HS-27A (cell line): Measurements from ENCODE around the gene UBAC2.
"Not testable (repeated sequence)": the region's sequence is repeated elsewhere in the genome, so short reads cannot be mapped to it uniquely, and the experiment has no call there.

Experiments used
- DNase-seq: peaks from one replicate; pipeline ENCODE4 v3.0.0-alpha.2; 2012; ENCODE audit warnings: low read depth, missing footprints

Gene UBAC2

DNA sequence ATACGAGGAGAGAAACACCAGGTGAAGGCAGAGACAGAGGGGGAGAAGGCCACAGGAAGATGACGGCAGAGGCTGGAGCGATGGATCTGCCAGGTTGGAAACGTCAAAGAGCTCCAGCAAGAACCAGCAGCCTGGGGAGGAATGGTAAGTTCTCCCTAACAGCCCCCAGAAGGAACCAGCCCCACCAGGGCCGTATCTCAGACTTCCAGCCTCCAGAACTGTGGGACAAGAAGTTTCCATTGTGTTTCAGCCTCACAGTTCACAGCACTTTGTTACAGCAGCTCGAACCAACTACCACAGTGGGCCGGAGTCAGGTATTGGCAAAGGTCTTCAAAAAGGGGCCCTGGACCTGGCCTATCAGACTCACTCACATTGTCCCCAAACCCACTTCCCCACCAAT lies 195.8 kb downstream of the UBAC2 start:
- DNase-seq = no peak

DNA sequence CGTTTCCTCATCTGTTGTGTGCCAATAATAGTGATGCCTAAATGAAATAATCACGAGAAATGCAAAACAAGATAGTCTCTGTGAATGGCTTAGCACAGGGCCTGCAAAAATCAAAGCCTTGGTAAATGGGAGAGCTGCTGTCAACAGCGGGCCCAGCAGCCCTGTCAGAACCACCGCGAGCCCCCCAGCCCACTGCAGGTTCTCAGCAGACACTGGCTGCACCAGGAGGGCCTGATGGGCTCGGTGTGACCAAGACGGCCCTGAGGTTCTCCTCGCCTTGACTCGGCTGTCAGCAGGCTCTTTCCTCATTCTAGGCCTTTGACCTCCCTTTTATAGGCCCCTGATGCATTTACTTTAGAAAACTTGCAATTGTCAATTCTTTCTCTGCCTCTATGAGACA lies 197.4 kb downstream of the UBAC2 start:
- no peak for DNase-seq

DNA sequence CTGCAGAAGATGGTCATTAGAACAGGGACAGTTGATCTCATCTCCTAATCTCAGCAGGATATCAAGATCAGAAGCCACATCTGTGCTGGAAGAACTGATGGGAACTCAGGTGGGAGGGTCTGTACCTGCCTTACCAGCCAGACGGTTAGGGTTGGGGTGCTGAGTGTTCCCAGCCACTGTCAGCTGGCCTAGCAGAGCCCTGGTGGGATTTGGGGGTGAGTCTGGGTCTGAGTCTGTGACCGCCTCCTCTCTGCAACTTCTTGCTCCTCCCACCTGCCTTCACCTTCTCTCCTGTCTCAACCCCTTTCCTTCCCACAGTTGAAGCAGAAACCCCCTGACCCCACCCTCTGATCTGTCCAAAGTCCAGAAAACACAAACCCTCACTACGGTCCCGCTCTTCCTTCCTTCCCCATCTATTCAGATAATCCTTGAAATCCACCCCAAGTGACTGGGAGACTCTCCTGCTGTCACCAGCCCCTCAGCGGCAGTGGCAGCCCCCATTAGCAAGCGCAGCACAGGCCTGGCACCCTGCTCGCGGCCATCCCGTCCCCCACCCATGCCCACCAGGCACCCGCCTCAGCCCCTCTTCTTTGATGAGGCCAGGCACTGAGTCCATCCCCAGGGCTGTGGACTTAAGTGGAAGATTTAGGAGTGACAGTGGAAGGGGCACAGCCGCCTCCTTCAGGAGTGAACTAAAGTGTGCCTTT lies 198.4 kb downstream of the UBAC2 start:
- DNase-seq = no peak

DNA sequence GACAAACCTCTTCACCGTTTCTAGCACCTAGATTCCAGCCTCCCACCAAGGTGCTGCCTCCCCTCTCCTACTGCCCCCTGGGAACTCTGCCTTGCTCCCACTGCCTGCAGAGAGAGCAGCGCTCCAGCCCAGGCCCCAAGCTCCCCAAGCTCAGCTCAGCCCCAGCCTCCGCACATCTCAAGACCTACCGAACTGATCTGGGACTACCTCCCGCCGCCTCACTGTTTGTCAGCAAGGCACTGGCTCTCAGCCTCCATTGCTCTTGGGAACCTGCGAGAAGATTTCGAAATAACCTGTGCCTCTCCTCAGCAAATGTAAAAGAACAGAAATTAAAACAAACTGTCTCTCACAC lies 198.9 kb downstream of the UBAC2 start:
- DNase-seq = no peak

DNA sequence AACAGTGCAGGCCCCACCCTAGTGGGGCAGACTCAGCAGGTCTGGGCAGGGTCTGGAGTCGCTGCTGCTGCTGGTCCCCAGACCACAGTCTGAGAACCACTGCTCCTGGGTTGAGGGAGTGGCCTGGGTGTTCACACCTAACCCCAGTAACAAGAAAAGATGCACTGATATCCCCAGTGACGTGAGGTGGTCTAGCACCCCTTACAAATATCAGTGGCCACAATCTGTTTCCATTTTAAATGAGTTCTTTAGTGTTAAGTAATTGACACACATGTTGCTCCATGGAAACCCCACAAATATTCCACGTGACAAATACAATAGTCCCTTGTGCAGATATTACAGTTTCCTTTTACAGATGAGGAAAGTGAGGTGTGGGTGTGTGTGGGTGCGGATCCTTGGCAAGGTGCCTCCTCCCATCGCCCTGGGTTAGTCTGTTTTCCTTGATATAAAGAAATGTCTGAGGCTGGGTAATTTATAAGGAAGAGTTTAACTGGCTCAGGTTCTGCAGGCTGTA lies 202.9 kb downstream of the UBAC2 start:
- DNase-seq = no peak

DNA sequence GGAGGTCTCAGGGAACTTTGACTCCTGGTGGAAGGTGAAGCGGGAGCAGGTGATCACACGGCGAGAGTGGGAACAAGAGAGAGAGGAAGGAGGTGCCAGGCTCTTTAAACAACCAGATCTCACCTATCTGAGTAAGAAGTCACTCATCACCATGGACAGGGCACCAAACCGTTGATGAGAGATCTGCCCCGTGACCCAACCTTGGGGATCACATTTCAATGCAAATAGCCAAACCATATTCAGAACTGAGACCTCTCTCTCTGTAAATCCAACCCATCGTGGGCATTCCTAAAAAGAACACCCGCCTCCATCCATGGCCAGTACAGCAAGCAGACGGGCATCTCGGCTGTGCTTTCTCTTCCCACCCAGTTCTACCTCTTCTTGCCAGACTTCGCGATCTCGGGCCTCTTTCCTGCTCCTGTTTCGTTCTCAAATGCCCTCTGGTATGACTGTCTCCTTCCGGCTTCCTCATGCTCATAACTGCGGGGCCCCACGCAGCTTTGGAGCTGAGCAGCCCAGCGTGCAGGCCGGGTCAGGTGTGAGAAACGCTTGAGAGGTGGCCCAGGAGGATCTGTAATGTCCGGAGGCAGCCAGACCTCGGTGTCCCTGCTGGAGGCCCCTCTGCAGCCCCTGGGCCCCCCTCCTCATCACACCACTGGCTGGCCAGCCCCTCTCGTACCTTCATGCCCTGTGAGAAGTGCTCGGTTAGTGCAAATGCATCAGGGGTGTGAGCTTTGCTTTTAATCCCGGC lies 203.5 kb downstream of the UBAC2 start:
- no peak for DNase-seq

DNA sequence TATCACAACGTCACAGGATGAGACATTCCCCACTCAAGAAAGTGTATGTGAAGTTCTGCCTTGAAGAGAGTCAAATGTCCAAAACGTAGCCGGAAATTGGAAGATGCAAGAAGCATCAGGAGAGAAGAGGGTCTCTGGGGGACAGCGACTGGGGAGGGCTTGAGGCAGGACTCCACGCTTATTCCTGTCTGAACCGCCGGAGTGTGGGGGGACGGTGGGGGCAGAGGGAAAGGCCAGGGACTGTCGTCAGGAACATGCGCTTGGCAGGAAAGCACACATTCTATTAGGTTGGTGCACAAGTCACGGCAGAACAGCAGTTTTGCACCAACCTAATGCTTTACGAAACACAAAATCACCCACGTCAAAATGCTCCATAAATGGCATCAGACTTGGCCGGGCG lies 205.3 kb downstream of the UBAC2 start:
- no peak for DNase-seq

DNA sequence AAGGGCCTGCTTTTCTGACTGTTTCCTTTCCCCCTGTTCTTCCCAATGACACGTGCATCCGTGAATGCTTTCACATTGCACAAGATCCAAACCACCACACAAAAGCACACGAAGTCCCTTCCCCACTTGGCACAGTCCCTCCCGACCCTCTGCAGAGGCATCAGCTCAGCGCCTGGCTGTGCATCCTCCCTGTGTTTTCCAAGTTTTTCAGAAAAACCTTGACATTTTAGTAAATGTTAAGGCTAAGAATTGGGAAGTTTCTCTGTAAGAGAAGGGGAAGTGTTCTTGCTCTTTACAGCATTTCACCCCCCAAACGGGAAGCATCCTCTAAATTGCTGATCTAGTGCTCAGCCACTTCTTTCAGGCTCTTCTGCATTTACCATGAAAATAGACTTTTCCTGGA lies 206.1 kb downstream of the UBAC2 start:
- no peak for DNase-seq

DNA sequence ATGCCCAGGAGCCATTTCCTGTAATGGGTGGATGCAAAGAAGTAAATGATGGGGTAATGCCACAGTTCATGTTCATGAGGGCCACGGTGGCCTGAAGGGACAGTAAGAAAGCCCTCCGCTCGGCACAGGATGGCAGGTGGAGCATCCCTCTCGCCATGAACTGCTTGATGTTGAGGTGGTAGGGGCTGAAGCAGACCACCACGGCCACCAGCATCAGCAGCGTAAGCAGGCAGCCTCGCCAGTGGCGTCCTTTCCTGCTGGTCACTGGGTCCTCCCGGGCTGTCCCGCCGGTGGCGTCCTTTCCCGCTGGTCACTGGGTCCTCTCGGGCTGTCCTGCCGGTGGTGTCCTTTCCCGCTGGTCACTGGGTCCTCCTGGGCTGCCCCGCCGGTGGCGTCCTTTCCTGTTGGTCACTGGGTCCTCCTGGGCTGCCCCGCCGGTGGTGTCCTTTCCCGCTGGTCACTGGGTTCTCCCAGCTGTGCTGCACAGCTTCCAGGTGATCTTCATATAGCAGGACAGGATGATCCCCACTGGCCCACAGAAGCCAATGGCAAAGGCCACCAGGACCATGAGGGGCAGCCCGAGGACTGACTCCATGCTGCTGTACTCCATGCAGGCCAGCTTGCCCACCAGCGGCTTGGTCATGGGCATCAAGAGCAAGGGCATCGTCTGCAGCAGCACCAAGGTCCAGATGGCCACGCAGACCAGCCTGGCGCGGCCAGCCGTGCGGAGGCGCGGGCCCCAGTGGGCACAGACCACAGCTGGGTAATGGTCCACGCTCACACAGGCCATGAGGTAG lies 207.4 kb downstream of the UBAC2 start:
- DNase-seq = no peak

DNA sequence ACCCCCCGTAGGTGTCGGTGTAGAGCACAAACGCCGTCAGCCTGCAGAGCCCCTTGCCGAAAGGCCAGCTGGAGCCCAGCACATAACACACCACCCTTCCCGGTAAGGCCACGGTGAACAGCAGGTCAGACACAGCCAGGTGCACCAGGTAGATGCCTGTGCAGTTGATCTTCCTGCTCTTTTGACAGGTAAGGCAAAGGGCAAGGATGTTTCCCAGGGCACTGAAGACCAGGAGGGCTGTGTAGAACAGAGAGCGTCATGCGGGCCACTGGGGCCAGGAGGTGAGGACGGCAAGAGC lies 208.0 kb downstream of the UBAC2 start:
- no peak for DNase-seq

DNA sequence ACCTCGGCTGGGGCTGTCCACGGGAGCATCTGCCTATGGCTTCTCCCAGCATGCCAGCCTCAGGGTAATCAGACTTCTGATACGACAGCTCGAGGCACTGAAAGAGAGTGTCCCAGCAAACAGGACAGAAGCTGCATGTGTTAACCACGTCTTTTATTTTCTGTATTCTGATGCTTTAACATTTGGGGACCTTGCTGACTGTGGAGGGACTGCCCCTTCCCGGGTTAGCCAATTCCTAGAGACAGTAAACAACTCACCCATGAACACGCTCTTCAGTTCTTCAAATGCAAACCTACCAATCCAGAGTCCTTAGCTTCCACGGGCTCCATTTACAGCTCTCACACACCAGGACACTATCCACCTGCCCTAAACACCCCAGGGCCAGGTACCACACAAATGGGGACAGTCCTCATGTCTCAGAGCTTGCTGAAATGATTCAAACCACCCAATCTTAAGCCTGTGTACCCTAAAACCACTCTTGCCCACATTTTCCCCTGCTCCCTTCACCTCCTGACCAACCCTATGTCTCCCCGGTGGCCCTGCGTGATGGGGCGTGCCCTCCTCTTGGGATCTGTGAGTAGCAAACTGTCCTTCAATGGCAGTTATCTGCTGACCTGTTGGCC lies 208.9 kb downstream of the UBAC2 start:
- DNase-seq = not testable (repeated sequence)

DNA sequence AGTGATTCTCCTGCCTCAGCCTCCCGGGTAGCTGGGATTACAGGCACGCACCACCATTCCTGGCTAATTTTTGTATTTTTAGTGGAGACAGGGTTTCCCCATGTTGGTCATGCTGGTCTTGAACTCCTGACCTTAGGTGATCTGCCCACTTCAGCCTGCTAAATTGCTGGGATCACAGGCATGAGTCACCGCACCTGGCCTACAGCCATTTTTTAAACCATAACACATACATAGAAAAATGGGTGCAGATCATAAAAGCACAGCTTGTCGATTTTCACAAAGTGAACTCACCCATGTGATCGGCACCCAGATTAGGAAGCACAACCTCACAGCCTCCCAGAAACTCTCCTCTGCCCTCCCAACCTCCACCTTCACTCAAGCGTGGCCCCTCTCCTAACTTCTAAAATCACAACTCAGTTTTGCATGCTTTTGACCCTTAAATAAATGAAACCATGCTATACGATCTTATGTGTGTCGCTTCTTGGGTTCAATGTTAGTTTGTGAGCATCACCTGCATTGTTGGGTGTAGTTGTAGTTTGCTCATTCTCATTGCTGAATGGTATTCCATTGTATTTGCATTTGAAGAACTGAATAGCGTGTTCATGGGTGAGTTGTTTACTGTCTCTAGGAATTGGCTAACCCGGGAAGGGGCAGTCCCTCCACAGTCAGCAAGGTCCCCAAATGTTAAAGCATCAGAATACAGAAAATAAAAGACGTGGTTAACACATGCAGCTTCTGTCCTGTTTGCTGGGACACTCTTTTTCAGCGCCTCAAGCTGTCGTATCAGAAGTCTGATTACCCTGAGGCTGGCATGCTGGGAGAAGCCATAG lies 210.2 kb downstream of the UBAC2 start:
- not testable (repeated sequence) for DNase-seq

DNA sequence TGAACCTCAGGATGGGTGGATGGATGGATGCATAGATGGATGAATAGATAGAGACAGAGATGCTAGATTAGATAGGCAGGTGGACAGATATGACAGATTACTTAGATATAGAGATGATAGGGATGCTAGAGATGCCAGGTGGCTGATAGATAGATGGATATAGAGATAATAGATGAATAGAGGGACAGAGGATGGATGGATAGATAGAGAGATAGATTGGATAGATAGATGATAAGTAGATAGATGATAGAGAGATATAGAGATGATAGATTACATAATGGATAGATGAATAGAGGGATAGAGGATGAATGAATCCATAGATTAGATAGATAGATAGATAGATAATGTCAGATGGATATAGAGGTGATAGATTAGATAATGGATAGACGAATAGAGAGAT lies 212.2 kb downstream of the UBAC2 start:
- DNase-seq = no peak

DNA sequence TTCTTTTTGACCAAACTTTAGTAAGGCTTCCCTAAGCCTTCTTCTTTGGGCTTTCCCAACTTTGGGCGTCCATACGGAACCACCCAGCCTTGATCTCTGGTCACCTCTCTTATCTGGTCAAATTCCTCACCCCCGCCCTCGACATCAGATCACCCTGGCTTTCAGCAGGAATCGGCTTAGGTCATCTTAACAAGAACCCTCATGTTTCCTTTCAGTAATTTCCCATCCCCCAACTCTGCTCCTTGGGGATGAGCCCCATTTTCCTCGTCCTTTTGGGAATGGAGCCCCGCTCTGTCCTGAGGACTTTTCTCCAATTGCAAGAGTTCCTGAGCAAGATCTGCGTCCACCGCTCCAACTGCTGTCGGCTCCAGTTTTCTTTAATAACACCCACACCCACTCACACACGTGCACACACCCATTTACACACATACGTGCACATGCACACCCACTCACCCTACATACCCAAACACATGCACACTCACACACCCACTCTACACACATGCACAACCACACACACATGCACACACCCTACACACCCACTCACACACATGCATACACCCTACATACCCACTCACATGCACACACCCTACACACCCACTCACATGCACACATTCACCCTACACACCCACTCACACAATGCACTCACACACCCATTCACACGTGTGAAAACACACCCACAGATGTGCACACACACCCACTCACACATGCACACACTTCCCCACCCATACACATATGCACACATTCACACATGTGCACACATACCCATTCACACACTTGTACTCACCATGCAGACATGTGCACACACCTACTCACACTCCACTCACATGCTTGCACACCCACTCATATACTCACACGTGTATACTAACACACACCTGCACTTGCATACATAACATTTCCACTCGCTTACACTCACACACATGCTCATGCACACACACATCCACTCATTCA lies 213.7 kb downstream of the UBAC2 start:
- DNase-seq = no peak

DNA sequence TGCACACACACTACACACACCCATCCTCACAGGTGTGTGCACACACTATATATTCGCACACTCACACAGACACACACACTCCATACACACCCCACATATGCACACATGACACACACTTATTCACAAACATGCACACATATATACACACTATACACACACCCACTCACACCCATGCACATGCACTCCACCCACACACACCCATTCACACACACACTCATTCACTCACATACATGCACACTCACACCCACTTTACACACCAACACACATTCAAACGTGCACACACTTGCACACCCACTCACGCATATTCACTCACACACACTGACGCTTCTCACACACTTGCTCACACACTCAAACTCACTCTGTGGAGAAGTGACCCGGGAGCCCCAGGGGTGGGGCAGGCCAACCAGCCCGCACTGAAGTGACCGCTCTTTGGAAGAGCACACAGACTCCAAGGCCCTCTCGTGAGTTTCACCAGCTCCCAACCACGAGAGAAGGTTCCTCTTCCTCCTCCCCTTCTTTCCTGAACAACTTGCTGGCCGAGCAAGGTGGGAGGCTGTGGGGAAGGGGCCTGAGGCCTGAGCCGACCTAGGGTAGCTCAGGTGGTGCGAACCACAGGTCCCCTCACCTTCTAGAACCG lies 214.5 kb downstream of the UBAC2 start:
- DNase-seq = no peak

DNA sequence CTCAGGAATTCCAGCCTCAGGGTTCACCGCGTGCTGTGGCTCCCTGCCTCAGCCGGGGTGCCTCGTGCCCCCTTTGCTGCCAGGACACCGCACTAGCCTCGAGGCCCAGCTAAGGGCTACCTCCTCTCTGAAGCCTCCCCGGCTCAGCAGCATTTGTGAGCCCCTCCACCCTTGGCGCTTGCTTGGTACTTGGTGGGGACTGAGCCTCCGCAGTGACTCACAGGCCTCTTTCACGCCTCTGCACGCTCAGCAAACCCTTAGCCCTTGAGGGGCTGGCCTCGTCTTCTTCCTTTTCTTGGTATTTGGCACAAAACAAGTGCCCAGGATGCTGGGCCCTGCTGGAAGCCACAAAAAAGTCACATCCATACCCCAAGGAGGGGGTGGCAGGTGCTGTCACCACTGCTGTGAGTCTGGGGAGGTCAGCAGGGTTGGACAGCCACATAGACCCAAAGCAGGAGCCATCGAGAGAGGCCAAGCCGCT lies 215.2 kb downstream of the UBAC2 start:
- no peak for DNase-seq

DNA sequence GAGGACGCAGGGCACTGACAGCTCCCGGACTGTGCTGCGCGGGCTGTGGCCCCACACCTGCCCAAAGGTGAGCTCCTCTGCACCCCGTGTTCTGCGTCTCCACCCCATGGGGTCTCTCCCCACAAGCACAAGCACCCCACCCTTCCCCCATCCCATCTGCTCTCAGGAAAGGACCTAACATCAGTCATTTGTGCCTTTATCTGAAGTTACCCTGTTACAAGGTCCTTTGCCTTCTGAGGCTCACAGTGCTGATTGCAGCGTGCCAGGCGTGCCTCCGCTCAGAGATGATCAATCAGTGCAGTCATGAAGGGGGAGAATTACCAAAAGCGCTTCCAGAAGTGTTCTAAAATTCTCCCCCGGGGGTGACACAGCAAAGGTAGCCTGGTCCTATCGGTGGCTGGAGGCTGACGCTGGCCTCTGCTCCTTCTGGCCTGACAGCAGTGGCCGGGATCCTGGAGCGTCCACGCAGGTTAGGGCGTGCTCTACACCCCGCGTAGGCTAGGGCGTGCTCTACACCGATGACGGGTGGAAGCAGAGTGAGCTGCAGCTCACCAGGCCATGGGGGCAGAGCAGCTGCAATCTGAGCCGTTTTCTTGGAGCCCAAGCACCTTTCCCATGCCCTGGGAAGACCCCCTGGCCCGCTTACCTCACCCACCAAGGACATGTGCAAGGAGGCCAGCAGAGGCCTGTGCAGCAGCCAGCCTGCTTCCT lies 215.9 kb downstream of the UBAC2 start:
- DNase-seq = no peak

DNA sequence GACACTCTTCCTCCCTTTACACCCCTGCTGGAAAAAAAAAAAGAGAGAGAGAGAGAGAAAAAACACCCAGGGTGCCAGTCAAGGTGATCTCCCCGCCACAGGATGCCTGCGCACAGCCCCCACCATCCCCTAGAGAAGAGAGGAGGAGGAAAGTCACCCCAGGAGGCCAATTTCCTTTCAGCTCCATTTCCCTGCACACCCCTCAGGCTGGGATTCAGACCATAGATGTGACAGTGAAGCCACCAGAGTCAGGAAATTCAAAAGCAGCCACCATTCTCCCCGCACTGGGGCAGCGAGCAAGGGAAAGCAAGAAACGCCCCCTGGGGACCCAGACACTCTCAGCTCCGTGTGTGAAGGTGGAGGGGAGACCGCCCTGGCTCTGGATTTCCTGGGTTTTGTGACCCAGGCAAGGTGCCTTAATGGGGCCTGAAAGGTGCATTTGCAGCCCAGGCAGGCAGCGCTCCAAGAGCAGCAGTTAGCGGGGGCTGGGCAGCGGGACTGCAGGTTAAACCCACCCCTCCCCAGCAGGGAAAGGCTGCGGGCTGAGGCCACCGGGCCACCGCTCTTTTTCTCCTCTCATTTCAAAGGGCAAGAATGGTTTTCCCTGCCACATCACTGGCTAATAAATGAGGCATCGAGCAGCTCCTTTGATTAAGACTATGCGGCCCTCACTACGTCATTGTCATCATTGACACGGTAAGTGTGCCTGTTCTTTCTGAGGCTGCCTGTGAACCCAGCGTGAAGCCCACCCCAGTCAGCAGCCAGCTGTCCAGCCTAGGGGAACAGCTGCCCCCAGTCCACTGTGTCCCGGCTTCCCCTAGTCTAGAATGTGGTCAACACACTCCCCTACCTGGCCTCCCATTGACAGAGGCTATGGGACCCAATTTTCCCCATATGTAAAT lies 216.8 kb downstream of the UBAC2 start:
- DNase-seq = no peak
